Activated naive CD4-positive, alpha-beta T cell treated with anti-CD3 and anti-CD28 coated beads, Interleukin-2, amount 10 ng/mL, durations not matched to agents 7 days and 5 days (primary cell): ENCODE data around the gene TMEM69.

ENCODE experiments used
- CTCF ChIA-PET: fragments of 350-600 bp; sonication (Branson Sonifier 250); formaldehyde crosslinking; loops from one replicate; lab custom pipeline; 2021; ENCODE audit warnings: antibody characterized with exemption; lab: Charles Lee
- DNase-seq: peaks from one replicate; pipeline ENCODE4 v3.0.0-alpha.2; 2020
- H3K27ac Mint-ChIP-seq: one replicate; pipeline ENCODE4 v1.8.0; 2021; ENCODE audit warnings: mild to moderate bottlenecking, moderate library complexity, mixed read lengths
- H3K27me3 Mint-ChIP-seq: one replicate; pipeline ENCODE4 v1.8.0; 2021; ENCODE audit warnings: mild to moderate bottlenecking, mixed read lengths
- H3K36me3 Mint-ChIP-seq: one replicate; pipeline ENCODE4 v1.8.0; 2021; ENCODE audit warnings: mixed read lengths
- H3K4me1 Mint-ChIP-seq: one replicate; pipeline ENCODE4 v1.8.0; 2021; ENCODE audit warnings: mixed read lengths
- H3K4me3 Mint-ChIP-seq: one replicate; pipeline ENCODE4 v1.8.0; 2021; ENCODE audit warnings: mild to moderate bottlenecking, moderate library complexity, mixed read lengths
- H3K9me3 Mint-ChIP-seq: one replicate; pipeline ENCODE4 v1.8.0; 2021; ENCODE audit warnings: mixed read lengths

The TMEM69 gene

GRCh38 chr1:45687754-45688740, at the start of gene TMEM69:
Gene TMEM69, plus strand, starts transcription at chr1:45688181. Its CDS starts 2,888 bp downstream, at chr1:45691069.
- Mint-ChIP-seq H3K4me1 (peaks cover 39% of the 10 kb centered on the region), H3K4me3 (peak within 1 kb of the TSS; percentile 98), H3K27me3 (no peaks in the 10 kb centered on the region), H3K27ac (peak within 1 kb of the TSS; percentile 100), H3K36me3 (peaks cover 34% of the 10 kb centered on the region), H3K9me3 (no peaks in the 10 kb centered on the region)
- peak; percentile 85 for DNase-seq
- CTCF ChIA-PET: interaction anchor here (0.7 kb wide), 1 partner anchor 961 kb away, joined by 3 read pairs; no protein-coding TSS in a partner anchor

- Mint-ChIP-seq H3K27me3 (no peaks in the 10 kb centered on the region), H3K4me3 (no peak overlapping the region), H3K4me1 (no peaks in the 10 kb centered on the region), H3K36me3 (peaks cover 18% of the 10 kb centered on the region), H3K27ac (no peak overlapping the region), H3K9me3 (no peaks in the 10 kb centered on the region)
- CTCF ChIA-PET: interaction anchor here (1.2 kb wide), 1 partner anchor 199 kb away, joined by 3 read pairs; no protein-coding TSS in a partner anchor
- DNase-seq: no peak
These were observed 47.7 kb upstream of the TMEM69 start for GRCh38 chr1:45640293-45640692.

- no peaks in the 10 kb centered on the region for H3K27me3 Mint-ChIP-seq
- H3K36me3 Mint-ChIP-seq: peaks cover 28% of the 10 kb centered on the region
- H3K4me1 Mint-ChIP-seq: no peaks in the 10 kb centered on the region
- CTCF ChIA-PET: no interaction called here
- no peak overlapping the region for H3K4me3 Mint-ChIP-seq
- no peak overlapping the region for H3K27ac Mint-ChIP-seq
- no peaks in the 10 kb centered on the region for H3K9me3 Mint-ChIP-seq
- DNase-seq: no peak
These were observed 44.7 kb upstream of the TMEM69 start for GRCh38 chr1:45643321-45643720.

- Mint-ChIP-seq H3K4me1 (no peaks in the 10 kb centered on the region), H3K9me3 (no peaks in the 10 kb centered on the region), H3K27me3 (no peaks in the 10 kb centered on the region), H3K27ac (peak overlapping the region; percentile 68), H3K36me3 (peaks cover 30% of the 10 kb centered on the region), H3K4me3 (no peak overlapping the region)
- DNase-seq: no peak
- CTCF ChIA-PET: interaction anchor here (2.3 kb wide), 1 partner anchor 11 kb away, joined by 9 read pairs; no protein-coding TSS in a partner anchor
These were observed 44.0 kb upstream of the TMEM69 start for GRCh38 chr1:45643978-45644377.

- Mint-ChIP-seq H3K4me3 (no peak overlapping the region), H3K36me3 (peaks cover 31% of the 10 kb centered on the region), H3K4me1 (no peaks in the 10 kb centered on the region), H3K27ac (no peak overlapping the region), H3K27me3 (no peaks in the 10 kb centered on the region), H3K9me3 (no peaks in the 10 kb centered on the region)
- CTCF ChIA-PET: interaction anchor here (2.3 kb wide), 1 partner anchor 11 kb away, joined by 9 read pairs; no protein-coding TSS in a partner anchor
- DNase-seq: no peak
These were observed 43.3 kb upstream of the TMEM69 start for GRCh38 chr1:45644661-45645060.

- no peaks in the 10 kb centered on the region for H3K4me1 Mint-ChIP-seq
- H3K36me3 Mint-ChIP-seq: peaks cover 36% of the 10 kb centered on the region
- CTCF ChIA-PET: interaction anchor here (0.6 kb wide), 1 partner anchor 183 kb away, joined by 3 read pairs; no protein-coding TSS in a partner anchor
- no peak overlapping the region for H3K4me3 Mint-ChIP-seq
- no peak for DNase-seq
- H3K27me3 Mint-ChIP-seq: no peaks in the 10 kb centered on the region
- no peaks in the 10 kb centered on the region for H3K9me3 Mint-ChIP-seq
- H3K27ac Mint-ChIP-seq: no peak overlapping the region
These were observed 40.5 kb upstream of the TMEM69 start for GRCh38 chr1:45647248-45648021.

- Mint-ChIP-seq H3K27me3 (no peaks in the 10 kb centered on the region), H3K36me3 (peaks cover 64% of the 10 kb centered on the region), H3K4me1 (no peaks in the 10 kb centered on the region), H3K9me3 (no peaks in the 10 kb centered on the region), H3K4me3 (no peak overlapping the region), H3K27ac (no peak overlapping the region)
- DNase-seq: no peak
- CTCF ChIA-PET: interaction anchor here (1.2 kb wide), 1 partner anchor 9 kb away, joined by 9 read pairs; no protein-coding TSS in a partner anchor
These were observed 33.3 kb upstream of the TMEM69 start for GRCh38 chr1:45654540-45655280.

- CTCF ChIA-PET: interaction anchor here (0.7 kb wide), 1 partner anchor 30 kb away, joined by 3 read pairs; no protein-coding TSS in a partner anchor
- H3K27me3 Mint-ChIP-seq: no peaks in the 10 kb centered on the region
- H3K36me3 Mint-ChIP-seq: peaks cover 60% of the 10 kb centered on the region
- H3K27ac Mint-ChIP-seq: peak overlapping the region; percentile 19
- H3K9me3 Mint-ChIP-seq: no peaks in the 10 kb centered on the region
- H3K4me1 Mint-ChIP-seq: no peaks in the 10 kb centered on the region
- no peak for DNase-seq
- H3K4me3 Mint-ChIP-seq: no peak overlapping the region
These were observed 31.3 kb upstream of the TMEM69 start for GRCh38 chr1:45656573-45657226.

GRCh38 chr1:45658171-45658570, 29.8 kb upstream of the TMEM69 start:
- H3K9me3 Mint-ChIP-seq: no peaks in the 10 kb centered on the region
- peaks cover 51% of the 10 kb centered on the region for H3K36me3 Mint-ChIP-seq
- no peak for DNase-seq
- H3K27ac Mint-ChIP-seq: no peak overlapping the region
- no peak overlapping the region for H3K4me3 Mint-ChIP-seq
- no peaks in the 10 kb centered on the region for H3K4me1 Mint-ChIP-seq
- H3K27me3 Mint-ChIP-seq: no peaks in the 10 kb centered on the region
- CTCF ChIA-PET: no interaction called here

- no peaks in the 10 kb centered on the region for H3K27me3 Mint-ChIP-seq
- H3K27ac Mint-ChIP-seq: no peak overlapping the region
- peaks cover 51% of the 10 kb centered on the region for H3K36me3 Mint-ChIP-seq
- H3K9me3 Mint-ChIP-seq: no peaks in the 10 kb centered on the region
- no peak for DNase-seq
- CTCF ChIA-PET: no interaction called here
- H3K4me1 Mint-ChIP-seq: no peaks in the 10 kb centered on the region
- no peak overlapping the region for H3K4me3 Mint-ChIP-seq
These were observed 28.8 kb upstream of the TMEM69 start for GRCh38 chr1:45659222-45659621.

GRCh38 chr1:45660336-45660735, 27.6 kb upstream of the TMEM69 start:
- Mint-ChIP-seq H3K9me3 (no peaks in the 10 kb centered on the region), H3K36me3 (peaks cover 44% of the 10 kb centered on the region), H3K27ac (no peak overlapping the region), H3K27me3 (no peaks in the 10 kb centered on the region), H3K4me1 (peaks cover 3% of the 10 kb centered on the region), H3K4me3 (no peak overlapping the region)
- DNase-seq: no peak
- CTCF ChIA-PET: no interaction called here

GRCh38 chr1:45666836-45667235, 21.1 kb upstream of the TMEM69 start:
- Mint-ChIP-seq H3K36me3 (peaks cover 16% of the 10 kb centered on the region), H3K4me3 (no peak overlapping the region), H3K27ac (no peak overlapping the region), H3K4me1 (peaks cover 12% of the 10 kb centered on the region), H3K27me3 (no peaks in the 10 kb centered on the region), H3K9me3 (no peaks in the 10 kb centered on the region)
- CTCF ChIA-PET: no interaction called here
- no peak for DNase-seq
